Omental fat pad (tissue), 4 donors: ENCODE data around the gene STAT1. TPM values are rescaled to one million over a fixed set of nuclear protein-coding genes. Genes with fewer than 3 reads are reported as not detected.

Experiments used
- ATAC-seq: fragments of 150-250 bp; one replicate; pipeline ENCODE4 v1.9.1; 2016; ENCODE audit warnings: mild to moderate bottlenecking, moderate library complexity; ENCODE audit not compliant: low FRiP score
- DNase-seq: peaks from one replicate; pipeline ENCODE4 v3.0.0-alpha.2; 2019; ENCODE audit warnings: low spot score
- total RNA-seq, 4 donors: library from RNA; depleted of rRNA; stranded (reverse); fragments of >200 nt; gene quantifications; one replicate each; pipeline ENCODE4 v1.1.0, GENCODE V29; 2016
- TF ChIP-seq, protein P1 (sequence below), 3 donors: fragments of 450-650 bp; IDR thresholded peaks; one replicate each; pipeline ENCODE4 v1.5.1; 2016 to 2017; ENCODE audit warnings: antibody characterized with exemption in 3 of 3, mild to moderate bottlenecking in 3 of 3, moderate library complexity in 2 of 3

The STAT1 gene
- total RNA-seq, 4 donors from 2014 or later, result 63.5 to 161 (median 95.1) TPM

DNA sequence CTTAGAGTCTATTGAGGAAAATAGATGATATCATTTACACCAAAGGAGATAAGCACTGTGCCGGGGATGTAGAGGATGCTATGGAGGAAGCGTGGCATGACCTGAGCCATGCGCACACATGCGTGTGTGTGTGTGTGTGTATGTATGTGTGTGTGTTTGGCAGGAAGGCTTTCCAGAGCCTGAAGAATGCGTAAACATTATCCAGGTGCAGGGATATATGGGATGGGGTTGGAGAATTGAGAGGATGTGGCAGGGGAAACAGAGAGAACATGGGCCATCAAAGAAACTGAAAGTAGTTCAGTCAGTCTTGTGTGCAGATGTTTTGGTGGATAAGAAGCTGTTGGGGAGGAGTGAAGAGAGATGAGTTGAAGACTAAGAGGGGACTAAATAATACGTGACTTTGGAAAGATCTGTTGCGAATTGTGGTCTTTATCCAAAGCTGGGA is 9.3 kb upstream of the STAT1 start:
- no peak for ATAC-seq
- DNase-seq, result no peak
- TF ChIP-seq, protein P1, sequence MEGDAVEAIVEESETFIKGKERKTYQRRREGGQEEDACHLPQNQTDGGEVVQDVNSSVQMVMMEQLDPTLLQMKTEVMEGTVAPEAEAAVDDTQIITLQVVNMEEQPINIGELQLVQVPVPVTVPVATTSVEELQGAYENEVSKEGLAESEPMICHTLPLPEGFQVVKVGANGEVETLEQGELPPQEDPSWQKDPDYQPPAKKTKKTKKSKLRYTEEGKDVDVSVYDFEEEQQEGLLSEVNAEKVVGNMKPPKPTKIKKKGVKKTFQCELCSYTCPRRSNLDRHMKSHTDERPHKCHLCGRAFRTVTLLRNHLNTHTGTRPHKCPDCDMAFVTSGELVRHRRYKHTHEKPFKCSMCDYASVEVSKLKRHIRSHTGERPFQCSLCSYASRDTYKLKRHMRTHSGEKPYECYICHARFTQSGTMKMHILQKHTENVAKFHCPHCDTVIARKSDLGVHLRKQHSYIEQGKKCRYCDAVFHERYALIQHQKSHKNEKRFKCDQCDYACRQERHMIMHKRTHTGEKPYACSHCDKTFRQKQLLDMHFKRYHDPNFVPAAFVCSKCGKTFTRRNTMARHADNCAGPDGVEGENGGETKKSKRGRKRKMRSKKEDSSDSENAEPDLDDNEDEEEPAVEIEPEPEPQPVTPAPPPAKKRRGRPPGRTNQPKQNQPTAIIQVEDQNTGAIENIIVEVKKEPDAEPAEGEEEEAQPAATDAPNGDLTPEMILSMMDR (IDR thresholded peaks at IDR 0.05), result no peak

DNA sequence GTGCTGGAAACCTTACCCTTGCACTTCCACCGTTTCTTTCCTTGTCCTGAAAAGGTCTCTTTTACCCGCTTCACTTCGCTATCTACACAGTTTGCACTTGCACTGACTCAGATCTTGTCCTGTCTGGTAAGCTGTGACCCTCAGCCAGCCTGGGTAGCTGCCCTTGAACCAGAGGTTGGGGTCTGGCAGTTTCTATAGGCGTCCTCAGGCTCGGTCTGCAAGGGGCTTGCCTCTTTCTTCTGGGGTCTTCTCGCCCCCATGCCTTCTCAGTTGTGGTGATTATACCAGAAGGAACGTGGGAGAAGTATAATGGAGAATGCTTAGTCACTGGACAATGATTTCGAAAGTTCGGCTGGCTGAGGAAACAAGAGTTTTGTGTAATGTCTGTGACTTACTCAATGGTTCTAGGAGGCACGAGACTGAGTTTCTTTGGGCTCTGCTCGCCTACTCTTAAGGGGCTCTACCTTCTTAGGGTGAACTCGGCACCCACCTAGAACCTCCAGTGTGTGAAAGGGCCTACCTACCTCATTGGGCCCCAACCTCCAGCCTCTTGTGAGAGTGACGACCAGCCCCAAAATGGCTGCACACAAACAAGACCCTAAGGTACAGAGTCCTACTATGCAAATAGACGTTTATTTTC is 6.9 kb upstream of the STAT1 start:
- peak; percentile 68 for ATAC-seq
- no peak for DNase-seq
- TF ChIP-seq, protein P1 (IDR thresholded peaks at IDR 0.05), result no peak

DNA sequence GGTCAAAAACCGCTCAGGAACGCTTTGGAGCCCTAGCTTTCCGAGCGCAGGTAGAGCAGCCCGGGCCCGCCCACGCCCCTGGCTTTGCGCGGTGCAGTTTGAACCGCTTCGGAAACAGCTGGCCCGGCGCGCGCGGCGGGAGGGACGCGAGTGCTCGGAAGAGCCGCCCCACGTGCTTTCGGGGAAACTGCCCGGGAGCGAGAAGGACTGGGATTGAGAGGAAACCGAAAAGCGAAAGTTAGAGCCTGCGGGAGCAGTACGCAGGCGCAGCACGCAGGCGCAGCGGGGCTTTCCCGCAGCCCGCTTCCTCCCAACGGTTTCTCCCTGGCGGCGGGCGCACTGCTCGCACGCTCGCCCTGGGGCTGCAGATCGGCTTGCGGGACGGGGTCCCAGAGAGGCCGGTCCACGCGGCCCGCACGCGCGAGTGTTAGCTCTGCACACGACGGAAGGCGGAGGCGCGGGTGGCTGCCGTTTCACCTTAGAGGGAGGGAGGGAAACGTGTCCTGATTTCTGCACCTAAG is 6.3 kb upstream of the STAT1 start:
- TF ChIP-seq, protein P1 (IDR thresholded peaks at IDR 0.05), result no peak
- DNase-seq, result peak; percentile 68
- peak; percentile 98 for ATAC-seq

DNA sequence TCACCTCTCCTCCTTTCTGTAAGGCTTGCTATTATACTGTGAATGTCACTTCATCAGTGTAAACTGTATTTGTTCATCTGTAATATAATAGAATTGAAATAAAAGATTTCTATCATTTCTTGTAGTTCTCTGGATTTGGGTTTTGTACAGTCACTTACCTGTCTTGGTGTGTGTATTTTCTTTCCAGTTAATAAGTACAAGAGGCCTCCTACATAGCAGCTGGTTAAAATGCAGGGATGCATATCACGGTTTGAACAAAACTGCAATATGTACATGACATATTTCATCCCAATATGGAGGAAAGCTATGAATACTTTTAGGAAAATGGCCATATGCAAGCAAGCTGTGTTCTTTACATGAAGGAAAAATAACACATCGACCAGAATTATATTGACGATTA is 5.4 kb upstream of the STAT1 start:
- DNase-seq (no peak), ATAC-seq (no peak)
- TF ChIP-seq, protein P1 (IDR thresholded peaks at IDR 0.05), result no peak

DNA sequence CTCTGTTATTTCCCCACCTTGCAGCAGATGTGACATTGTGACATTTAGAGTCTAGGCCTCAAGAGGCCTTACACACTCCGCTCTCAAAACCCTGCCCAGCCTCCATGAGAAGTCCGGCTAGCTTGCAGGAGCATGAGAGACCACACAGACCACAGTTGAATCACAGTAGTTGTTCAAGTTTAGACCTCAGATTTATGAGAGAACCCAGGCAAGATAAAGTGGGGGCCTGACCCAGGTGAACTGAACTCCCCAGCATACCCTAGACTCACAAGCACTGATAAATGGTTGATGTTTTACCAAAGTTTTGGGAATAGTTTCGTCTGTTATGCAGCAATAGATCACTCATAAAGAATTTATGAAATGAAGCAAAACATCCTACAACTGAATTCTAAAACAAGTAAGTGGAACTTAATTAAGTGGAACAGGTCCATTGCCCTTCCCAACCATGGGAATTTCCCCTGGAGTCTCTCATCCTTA is 4.7 kb upstream of the STAT1 start:
- no peak for DNase-seq
- no peak for ATAC-seq
- TF ChIP-seq, protein P1 (IDR thresholded peaks at IDR 0.05), result no peak

DNA sequence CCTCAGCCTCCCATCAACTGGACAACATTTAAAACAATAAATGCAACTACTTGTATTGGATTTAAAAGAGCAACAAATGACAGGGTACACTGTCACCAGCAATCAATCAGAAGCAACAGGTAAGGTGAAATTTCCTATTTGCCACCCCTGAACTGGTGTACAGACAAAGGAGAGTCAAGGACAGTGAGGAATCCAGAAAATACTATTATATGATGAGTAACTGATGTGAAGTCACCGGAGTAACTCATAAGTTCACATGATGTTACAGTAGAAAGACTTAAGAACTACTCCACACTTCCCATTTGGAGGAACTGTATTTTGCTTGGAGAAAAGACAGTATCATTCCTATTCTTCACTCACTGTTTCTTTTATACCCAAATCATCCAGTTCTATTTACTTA is 4.1 kb upstream of the STAT1 start:
- ATAC-seq (no peak), DNase-seq (no peak)
- TF ChIP-seq, protein P1 (IDR thresholded peaks at IDR 0.05), result no peak

DNA sequence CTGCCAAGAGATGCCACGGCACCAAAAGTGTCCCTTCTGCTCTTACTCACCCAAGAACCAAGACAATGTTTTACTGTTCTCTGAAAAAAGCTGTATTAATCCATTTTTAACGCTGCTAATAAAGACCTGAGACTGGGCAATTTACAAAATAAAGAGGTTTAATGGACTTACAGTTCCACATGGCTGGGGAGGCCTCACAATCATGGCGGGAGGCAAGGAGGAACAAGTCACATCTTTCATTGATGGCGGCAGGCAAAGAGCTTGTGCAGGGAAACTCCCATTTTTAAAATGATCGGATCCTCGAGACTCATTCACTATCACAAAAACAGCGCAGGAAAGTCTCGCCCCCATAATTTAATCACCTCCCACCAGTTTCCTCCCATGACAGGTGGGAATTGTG is 1.9 kb upstream of the STAT1 start:
- ATAC-seq (no peak), DNase-seq (no peak)
- TF ChIP-seq, protein P1 (IDR thresholded peaks at IDR 0.05), result no peak
